ENCODE measurements around the gene SLC27A3. TPM values are rescaled to one million over a fixed set of nuclear protein-coding genes. Genes with fewer than 3 reads are reported as not detected.

SLC27A3 gene
- total and polyA plus RNA-seq, 10 of the 15 experiments (the other 5 are each of a cell fraction or from before 2014, with no cell fraction given), result 2.6 to 18.1 (median 8.3) TPM

- TF ChIP-seq USF1 (IDR thresholded peaks at IDR 0.05; ENCODE audit: borderline replicate concordance, extremely low read length, insufficient read depth, low read depth, low read length) (peak; percentile 33), HCFC1 (IDR thresholded peaks at IDR 0.05; ENCODE audit: low read length) (no peak), ATF2 (IDR thresholded peaks at IDR 0.05; ENCODE audit: low read length) (no peak), SPI1 (IDR thresholded peaks at IDR 0.05; ENCODE audit: borderline replicate concordance, insufficient read depth, low read depth, low read length) (peak; percentile 31; the same call in 1 of the 2 replicates), SMARCA5 (IDR thresholded peaks at IDR 0.05) (peak; percentile 10; the same call in 1 of the 2 replicates), EED (IDR thresholded peaks at IDR 0.05; ENCODE audit: low read depth) (peak; percentile 41; the same call in 1 of the 2 replicates)
- H2AFZ ChIP-seq (ENCODE audit: control insufficient read depth, low read depth, low read length), result peak overlapping the region; percentile 79
- WGBS (ENCODE audit: insufficient coverage, insufficient replicate concordance, low lambda C conversion rate, missing lambda C conversion rate), result 80% methylated on average over 16 of the region's 16 CpGs
- peak overlapping the region; percentile 76 for H3K4me2 ChIP-seq (ENCODE audit: control insufficient read depth, insufficient read depth)
- DNase-seq (ENCODE audit: low read depth, low spot score) (no peak), FAIRE-seq (no peak), ATAC-seq (peak; percentile 24)
- H3K4me3 ChIP-seq, result 0 out of 2 replicates have a peak overlapping the region, but pooled peaks have one; percentile 2
- no peaks in the 10 kb centered on the region for H3K36me3 ChIP-seq (ENCODE audit: control insufficient read depth in 2 of 2, insufficient read depth in 2 of 2, low read length in 1 of 2)
- RAD21 ChIA-PET (ENCODE audit: unreplicated experiment), result interaction anchor here (1.0 to 1.7 kb wide), 4 partner anchors 15 to 155 kb away, joined by 3 to 6 read pairs (median 4); partner anchors contain the start of gene SLC27A3
- CTCF ChIA-PET, result interaction anchor here (0.6 to 4.0 kb wide), 8 partner anchors 15 to 412 kb away, joined by 3 to 20 read pairs (median 3); partner anchors contain the start of genes DENND4B, RAB13 and SLC27A3
- TSS peak; percentile 85 for BruUV-seq (replicated peaks)
- H3K9ac ChIP-seq (ENCODE audit: control insufficient read depth, insufficient read depth, low read length), result peak overlapping the region; percentile 31
- H3K27me3 ChIP-seq (replicated peaks in 1 of 2; ENCODE audit: control insufficient read depth in 2 of 2, insufficient read depth in 2 of 2, low read length in 1 of 2), result no peaks in the 10 kb centered on the region
- SMC1A ChIA-PET (ENCODE audit: uncharacterized antibody, unreplicated experiment), result interaction anchor here (0.9 to 3.5 kb wide), 6 partner anchors 15 to 197 kb away, joined by 3 to 21 read pairs (median 4); partner anchors contain the start of genes JTB and RAB13
- H3K4me1 ChIP-seq (ENCODE audit: control insufficient read depth, insufficient read depth, low read length), result peaks cover 34% of the 10 kb centered on the region
- H4K20me1 ChIP-seq (ENCODE audit: control insufficient read depth, insufficient read depth), result no peaks in the 10 kb centered on the region
- H3K9me3 ChIP-seq (replicated peaks; ENCODE audit: control insufficient read depth, insufficient read depth, low read length), result no peaks in the 10 kb centered on the region
- in situ Hi-C loops (cut with MboI) (loop anchor here (10.0 kb wide), 1 partner anchor 194 kb away; the partner anchor contains the start of gene RAB13), intact Hi-C loops (cut with micrococcal nuclease; ENCODE audit: unreplicated experiment) (no loop called here)
- POLR2A ChIA-PET, result interaction anchor here (0.8 kb wide), 1 partner anchor 199 kb away, joined by 5 read pairs; the partner anchor contains the start of gene RPS27
- peak overlapping the region; percentile 91 for H3K27ac ChIP-seq (ENCODE audit: control insufficient read depth, insufficient read depth)
- no peaks in the 10 kb centered on the region for H3K79me2 ChIP-seq (ENCODE audit: control insufficient read depth, insufficient read depth, low read length)
These were observed 15.2 kb downstream of the SLC27A3 start for GRCh38 chr1:153790313-153790965.

Data from GM12878 (cell line).